Measurements from ENCODE around the gene AKNA.
"Not testable (repeated sequence)": the region's sequence is repeated elsewhere in the genome, so short reads cannot be mapped to it uniquely, and the experiment has no call there.

AKNA gene

DNA sequence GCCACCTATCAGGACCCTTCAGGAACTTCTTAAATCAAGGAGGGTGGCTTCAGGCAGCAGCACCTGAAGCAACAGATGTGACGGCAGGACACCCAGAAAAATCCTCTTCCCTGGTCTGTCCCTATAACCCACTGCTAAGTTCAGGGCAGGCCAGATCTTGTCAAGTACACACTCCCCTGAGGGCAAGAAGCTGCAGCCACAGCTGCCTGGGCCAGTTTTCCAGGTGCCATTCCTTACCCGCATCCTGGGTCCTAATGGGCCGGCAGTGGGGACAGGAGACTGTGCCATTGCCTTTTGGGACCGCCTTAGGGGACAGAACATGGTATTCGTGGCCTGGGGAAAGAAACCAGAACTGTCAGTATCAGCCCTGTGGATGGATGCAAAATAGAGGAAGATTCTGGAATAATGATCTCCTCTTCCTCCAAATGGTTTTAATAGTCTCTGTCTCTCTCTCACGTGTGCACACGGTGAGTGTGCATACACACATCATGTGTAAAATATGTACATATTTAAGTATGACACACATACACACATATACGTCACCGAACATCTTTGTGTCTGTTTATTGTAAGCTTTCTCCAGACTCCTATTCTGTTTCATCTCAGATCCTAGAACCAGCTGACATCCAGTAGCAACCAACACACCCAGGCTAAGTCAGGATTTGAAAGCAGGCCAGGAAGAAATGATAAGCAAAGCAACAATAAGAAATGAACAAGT lies 44.2 kb downstream of the AKNA start:
- in situ Hi-C loops (cut with HindIII; ENCODE audit: low sequenced_read_pairs) = no loop called here

DNA sequence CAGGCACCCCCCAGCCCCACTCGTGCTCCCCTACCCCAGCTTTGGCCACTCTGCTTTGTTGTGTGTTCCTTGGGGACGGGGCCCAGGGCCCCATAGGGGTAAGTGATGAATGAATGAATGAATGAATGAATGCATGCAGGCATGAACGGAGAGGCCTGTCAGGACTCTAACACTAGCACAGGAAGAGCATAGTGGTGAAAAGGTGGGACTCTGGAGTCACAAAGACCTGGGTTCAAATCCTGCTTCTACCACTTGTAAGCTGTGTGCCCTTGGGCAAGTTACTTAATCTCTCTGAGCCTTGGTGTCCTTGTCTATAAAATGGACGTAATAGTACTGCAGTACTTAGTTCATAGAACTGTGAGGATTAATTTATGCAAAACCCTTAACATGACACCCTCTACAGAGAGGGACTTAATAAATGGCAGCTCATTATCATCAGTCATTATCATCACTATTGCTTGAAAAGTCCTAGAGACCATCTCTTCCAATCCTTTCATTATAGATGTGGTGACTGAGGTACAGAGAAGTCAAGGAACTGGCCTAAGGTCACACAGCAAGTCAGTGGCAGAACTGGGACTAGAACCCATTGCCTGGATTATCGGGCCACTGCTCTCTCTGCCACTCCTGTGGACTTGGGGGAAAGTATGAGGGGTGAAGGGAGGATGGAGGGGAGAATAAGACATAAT lies 44.9 kb downstream of the AKNA start:
- in situ Hi-C loops (cut with HindIII; ENCODE audit: low sequenced_read_pairs) = no loop called here

DNA sequence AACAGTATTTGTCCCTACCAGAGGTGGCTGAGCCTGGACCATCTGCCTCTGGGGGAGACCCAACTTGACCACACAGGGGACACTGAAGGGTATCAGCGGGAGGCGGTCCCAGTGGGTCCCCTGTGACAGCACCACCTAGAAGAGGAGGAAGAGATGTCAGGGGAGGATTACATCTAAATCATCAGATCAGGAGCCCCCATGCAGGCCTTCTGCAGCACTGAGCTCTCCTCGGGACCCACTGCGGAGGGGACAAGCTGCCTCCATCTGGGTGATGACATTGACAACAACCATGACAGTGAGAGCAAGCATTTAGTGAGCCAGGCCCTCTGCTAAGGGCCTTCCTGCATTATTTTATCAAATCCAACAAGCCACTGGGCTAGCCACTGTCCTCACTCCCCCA lies 45.8 kb downstream of the AKNA start:
- in situ Hi-C loops (cut with HindIII; ENCODE audit: low sequenced_read_pairs) = no loop called here

DNA sequence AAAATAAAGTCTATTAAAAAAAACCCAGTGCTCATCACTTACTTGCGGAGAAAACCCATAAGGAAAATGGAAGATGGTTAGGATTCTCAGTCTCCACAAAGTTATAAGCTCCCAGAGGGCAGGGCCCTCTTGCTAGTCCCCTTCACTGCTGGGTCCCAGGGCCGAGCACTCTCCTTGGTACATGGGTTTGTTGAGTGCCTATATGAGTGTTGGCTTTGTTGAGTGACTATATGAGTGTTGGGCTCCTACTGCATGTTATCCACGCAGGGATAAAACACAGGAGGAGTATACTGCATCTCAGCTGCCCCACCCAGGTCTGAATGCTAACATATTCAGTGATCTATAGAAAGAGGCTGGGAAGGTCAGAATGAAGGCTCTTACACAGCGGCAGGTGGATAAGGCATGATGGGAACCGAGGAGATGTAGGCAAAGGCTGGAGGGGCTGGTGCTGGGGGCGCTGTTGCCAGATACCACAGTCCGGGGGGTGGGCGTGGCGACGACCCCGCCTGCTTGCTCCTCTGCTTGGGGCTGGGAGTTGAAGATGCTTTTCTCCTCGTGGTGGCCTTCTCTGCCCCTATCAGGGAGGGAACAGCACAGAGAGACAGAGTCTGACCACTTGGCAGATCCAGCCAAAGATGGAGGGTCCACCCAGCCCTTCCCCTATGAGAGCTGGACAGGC lies 46.5 kb downstream of the AKNA start:
- in situ Hi-C loops (cut with HindIII; ENCODE audit: low sequenced_read_pairs) = no loop called here

DNA sequence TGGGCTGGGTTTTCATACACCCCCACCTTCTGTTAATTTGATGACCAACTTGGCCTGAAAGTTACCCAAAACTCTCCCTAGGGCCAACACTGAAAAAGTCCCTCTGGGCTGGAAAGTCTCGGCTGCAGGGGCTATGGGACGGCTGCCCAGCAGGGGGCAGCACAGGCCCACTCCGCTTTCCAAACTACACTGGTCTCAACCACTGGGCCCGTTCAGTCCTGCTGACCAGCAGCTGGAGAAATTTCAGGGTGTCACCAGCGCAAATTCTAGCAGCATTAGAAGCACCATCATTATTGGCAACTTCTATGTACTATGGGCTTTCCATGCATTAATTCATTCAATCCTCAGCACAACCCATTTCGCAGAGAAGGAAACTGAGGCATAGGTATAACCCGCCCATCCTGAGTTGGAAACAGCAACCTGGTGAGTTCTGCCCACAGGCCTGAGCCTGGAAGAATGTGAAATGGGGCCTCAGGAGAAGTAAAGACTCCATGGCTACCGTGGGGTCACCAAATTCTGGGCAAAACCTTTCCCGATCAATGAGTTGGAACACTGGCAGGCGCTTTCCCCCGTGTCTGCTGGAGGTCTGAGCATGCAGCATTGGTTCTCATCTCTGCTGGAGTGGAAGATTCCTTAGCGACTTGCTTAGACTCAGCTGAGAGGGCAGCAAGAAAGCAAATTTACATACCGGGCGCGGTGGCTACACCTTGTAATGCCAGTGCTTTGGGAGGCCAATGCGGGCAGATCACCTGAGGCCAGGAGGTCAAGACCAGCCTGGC lies 48.5 kb downstream of the AKNA start:
- in situ Hi-C loops (cut with HindIII; ENCODE audit: low sequenced_read_pairs) = no loop called here

DNA sequence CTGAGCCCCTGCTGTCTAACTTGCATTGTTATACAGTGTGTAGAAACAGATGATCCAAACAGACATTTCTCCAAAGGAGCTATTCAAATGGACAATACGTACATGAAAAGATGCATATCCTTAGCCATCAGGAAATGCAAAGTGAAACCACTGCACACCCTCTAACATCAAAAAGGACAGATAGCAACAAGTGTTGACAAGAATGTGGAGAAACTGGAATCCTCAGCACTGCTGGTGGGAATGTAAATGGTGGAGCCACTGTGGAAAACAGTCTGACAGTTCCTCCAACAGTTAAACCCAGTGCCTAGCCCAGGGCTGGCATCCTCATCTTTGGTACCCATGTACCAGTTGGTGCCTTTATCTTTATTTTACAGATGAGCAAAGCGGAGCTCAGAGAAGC lies 49.6 kb downstream of the AKNA start:
- in situ Hi-C loops (cut with HindIII; ENCODE audit: low sequenced_read_pairs) = no loop called here

DNA sequence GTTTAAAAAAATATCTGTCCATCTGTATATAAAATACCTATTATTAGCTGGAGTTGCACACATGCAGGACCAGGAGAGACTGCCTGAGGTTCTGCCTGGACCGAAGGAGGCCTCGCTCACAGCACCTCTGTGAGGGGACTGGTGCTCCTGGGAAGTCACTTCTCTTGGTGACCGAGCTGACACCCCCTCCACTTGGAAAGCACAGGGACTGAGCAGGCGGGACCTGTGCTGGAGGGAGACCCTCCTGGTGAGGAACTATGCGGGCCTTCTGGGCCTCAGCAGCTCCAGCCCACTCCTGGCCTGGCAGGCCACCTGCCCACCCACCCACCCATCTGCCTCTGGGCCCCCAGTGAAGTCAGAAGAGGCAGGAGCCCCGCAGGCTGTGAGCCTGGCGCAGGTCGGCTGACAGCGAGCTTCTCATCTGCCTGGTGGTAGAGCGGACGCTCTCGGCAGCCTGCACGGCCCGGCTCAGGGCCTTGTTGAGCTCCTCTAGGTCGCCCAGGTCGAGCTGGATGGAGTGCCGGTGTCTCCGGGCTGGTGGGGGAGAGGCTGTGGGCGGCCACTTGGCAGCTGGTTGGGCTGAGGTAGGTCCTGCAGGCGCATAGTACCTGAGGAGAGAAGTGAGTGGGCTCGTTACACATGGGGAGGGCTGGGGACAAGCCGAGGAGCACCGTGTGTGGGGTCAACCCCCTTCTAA lies 50.9 kb downstream of the AKNA start:
- in situ Hi-C loops (cut with HindIII; ENCODE audit: low sequenced_read_pairs) = no loop called here

DNA sequence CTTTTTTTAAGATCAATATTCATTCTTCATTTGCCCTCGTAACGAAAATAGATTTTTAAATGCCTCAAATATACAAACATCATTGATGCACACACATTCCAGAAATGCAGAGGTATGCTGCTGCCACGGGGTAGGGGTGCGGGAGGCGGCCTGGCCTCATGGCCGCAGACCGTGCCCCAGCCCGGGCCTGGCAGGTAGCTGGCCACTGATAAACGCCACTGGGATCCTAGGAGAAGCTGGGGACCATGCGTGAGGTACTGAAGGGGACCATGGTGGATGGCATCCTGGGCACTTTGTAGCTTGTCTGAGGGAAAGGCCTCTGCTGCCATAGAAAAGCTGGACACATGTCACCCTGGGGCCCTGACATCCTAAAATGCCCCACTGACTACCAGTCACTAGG lies 51.6 kb downstream of the AKNA start:
- in situ Hi-C loops (cut with HindIII; ENCODE audit: low sequenced_read_pairs) = no loop called here

DNA sequence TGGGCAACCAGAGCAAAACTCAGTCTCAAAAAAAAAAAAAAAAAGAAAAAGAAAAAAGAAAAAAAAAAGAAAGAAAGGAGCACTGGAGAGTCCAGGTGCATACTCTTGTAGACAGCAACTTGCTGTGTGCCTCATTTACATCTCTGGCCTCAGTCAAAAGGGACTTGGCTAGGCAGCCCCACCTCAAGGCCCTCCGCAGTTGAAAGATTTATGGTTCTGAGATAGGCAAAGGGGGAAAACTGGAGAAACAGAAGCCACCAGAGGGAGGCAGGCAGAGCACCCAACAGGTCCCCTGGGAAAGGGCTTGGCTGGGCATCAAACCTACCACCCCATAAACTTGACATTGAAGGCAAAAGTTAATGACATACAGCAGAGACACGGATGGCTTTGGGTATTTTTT lies 52.0 kb downstream of the AKNA start:
- in situ Hi-C loops (cut with HindIII; ENCODE audit: low sequenced_read_pairs) = no loop called here

DNA sequence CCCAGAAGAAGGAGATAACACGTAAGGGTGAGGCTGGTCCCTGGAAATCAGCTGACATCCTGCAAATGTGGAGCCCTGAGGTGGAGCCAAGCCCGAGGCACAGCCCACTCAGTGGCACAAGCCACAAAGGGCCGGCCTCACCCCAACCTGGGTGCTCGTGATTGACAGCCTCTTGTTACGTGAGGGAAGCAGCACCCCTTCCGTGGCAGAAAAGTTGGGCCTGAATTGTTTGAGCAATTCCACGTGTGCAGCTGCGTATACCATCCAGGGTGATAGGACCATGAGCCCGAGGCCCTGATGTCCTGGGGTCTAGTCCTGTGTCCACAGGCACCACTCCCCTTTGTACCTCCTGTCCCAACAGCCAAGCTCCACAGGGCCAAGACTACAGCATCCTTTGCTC lies 53.3 kb downstream of the AKNA start:
- in situ Hi-C loops (cut with HindIII; ENCODE audit: low sequenced_read_pairs) = no loop called here

DNA sequence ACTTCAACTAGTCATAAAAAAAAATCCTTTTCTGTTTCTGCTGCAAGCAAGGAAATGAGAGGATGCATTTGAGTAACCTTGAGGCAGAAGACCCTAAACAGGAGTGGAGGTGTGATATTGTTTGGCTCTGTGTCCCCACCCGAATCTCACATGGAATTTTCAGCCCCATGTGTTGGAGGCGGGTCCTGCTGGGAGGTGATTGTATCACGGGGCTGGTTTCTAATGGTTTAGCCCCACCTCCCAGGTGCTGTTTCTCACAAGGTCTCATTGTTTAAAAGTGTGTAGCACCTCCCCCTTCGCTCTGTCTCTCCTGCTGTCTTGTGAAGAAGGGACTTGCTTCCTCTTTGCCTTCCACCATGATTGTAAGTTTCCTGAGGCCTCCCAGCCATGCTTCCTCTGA lies 54.1 kb downstream of the AKNA start:
- in situ Hi-C loops (cut with HindIII; ENCODE audit: low sequenced_read_pairs) = not testable (repeated sequence)

DNA sequence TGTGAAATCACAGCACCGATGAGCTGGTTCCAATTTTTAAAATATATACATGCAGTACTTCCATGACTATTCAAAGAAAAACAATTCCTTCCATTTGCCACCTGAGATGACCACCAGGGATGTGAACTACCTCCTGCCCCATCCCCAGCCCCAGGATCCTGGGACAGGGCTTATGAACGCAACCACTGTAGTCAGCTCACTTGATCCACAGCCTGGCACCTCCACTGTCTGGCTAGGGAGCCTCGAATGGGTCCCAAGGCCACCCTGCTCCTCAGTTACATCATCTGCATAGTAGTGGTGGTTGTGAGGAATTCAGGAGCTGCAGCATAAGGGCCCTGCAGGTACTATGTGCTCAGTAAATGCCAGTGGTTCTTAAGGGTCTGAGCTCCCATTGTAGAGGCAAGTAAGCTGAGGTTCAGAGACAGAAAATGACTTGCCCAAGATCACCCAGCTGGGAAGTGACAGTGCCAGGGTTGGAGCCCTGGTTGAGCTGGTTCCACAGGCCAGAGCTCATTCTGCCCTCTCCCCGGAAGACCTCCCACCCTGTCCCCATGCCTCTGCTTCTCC lies 55.2 kb downstream of the AKNA start:
- in situ Hi-C loops (cut with HindIII; ENCODE audit: low sequenced_read_pairs) = not testable (repeated sequence)

DNA sequence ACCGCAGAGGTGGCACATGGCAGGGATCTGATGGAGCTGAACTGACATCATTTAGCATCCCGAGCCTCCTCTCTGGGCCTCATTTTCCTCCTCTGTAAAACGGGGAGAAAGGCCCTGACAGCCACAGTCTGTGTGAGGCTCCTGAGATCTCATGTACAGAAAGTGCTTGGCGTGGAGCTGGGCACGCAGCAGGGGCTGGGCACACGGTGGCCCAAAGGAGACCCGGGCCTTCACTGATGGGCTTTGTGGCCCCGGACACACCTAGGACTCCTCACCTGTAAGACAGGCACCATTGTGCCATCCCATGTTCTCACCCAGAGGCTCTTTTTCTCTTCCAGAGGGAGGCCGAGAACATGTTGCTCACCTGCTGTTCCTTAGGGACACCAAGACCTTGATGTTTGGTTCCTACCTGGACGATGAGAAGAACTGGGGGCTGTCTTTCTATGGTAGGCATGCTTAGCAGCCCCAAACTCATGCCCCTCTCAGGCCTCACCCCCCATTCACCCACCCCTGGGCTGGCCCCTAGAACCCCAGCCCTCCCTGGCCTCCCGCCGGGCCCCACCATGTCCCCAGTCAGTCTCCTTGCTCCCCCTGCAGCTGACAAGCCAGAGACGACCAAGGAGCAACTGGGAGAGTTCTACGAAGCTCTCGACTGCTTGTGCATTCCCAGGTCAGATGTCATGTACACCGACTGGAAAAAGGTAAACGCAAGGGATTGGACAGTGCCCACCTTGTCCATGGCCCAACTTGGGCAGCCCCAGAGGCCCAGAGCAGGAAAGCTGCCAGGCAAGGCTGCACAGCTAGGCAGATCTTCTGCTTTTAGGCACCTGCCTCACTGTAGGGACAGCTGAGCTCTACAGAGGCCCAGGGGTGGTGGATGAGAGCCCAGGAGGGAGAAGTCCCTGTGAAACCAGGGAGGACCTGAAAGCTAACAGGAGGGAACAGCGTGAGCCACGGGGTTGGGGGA lies 56.3 kb downstream of the AKNA start:
- in situ Hi-C loops (cut with HindIII; ENCODE audit: low sequenced_read_pairs) = not testable (repeated sequence)

DNA sequence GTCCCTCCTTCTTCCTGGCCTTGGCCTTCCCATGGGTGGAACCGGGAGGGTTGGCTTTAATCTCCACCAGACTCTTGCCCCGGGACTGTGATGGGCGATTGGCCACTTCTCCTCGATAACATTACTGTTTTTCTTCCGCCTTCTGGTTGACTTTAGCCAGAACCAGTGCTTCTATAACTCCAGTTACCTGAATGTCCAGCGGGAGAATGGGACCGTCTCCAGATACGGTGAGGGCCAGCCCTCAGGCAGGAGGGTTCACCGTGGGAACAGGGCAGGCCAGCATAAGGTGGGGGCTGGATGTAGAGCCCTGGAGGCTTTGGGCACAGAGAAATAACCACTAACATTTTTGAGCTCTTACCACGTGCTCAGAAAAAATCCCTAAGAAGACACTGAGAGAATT lies 57.1 kb downstream of the AKNA start:
- in situ Hi-C loops (cut with HindIII; ENCODE audit: low sequenced_read_pairs) = no loop called here

DNA sequence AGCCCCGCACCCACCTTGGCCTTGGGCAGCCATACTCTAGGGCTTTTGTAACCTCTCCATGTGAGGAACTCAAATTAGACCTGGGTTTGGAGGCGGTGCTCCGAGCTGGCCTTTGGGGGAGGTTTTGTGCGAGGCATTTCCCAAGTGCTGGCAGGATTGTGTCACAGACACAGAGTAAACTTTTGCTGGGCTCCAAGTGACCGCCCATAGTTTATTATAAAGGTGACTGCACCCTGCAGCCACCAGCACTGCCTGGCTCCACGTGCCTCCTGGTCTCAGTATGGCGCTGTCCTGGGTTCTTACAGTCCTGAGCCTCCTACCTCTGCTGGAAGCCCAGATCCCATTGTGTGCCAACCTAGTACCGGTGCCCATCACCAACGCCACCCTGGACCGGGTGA lies 58.2 kb downstream of the AKNA start, which contains the start of gene ORM2:
TSS of gene ORM2 (plus strand) at position 245 of the 398 bp plus-strand sequence. CDS start at position 281, 36 bp downstream.
- in situ Hi-C loops (cut with HindIII; ENCODE audit: low sequenced_read_pairs) = not testable (repeated sequence)

DNA sequence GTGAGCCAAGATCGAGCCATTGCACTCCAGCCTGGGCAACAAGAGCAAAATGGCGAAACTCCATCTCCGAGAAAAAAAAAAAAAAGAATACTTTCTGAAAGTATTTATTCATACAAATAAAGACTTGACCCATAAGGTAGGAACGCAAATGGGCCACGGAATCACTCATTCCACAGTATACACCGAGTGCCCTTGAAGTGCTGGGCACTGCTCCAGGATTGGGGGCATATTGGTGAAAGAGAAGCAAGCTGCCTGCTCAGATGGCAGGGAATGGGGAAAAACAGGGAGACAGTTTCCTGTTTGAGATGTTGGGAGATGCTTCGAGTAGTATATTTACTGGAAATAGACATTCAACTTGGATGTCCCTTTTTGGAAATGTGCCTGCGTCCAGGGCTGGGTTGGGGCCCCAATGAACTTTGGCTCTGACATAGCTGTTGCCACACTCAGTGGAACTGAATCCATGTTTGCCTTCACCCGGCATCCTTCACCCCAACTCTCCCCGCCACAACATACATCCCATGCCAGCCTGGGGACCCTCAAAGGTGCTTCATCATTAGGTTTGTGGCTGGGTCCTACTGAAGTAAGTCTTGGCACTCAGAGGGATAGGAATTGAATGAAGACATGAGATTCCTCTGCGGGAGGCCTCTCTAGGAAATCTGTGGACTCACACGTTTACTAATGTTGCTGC lies 58.7 kb downstream of the AKNA start:
- in situ Hi-C loops (cut with HindIII; ENCODE audit: low sequenced_read_pairs) = not testable (repeated sequence)

DNA sequence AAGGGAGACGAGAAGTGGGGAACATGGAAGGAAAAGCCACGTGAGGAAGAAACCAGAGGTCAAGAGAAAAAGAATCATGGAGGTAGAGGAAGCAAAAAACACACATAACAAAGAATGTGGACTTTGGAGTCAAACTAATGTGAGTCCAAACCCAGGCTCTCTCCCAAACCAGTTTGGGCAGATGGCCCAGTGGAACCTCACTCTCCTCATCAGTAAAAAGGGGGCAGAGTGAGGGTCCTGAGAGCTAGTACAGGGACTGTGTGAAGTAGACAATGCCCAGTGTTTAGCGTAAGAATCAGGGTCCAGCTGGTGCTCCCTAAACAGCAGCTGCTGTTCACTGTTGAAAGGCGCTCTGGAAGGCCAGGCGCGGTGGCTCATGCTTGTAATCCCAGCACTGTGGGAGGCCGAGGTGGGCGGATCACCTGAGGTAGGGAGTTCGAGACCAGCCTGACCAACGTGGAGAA lies 59.4 kb downstream of the AKNA start:
- in situ Hi-C loops (cut with HindIII; ENCODE audit: low sequenced_read_pairs) = not testable (repeated sequence)

DNA sequence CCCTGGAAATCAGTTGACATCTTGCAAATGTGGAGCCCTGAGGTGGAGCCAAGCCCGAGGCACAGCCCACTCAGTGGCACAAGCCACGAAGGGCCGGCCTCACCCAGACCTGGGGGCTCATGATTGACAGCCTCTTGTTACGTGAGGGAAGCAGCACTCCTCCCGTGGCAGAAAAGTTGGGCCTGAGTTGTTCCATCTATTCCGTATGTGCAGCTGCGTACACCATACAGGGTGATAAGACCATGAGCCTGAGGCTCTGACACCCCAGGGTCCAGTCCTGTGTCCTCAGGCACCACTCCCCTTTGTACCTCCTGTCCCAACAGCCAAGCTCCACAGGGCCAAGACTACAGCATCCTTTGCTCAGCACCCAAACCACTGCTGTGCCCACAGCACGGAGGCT lies 60.0 kb downstream of the AKNA start:
- in situ Hi-C loops (cut with HindIII; ENCODE audit: low sequenced_read_pairs) = no loop called here
